GM12891 (cell line): ENCODE results near the gene FBXL17.

Source experiments
- PAX5 ChIP-seq: IDR thresholded peaks from 2 replicates; pipeline ENCODE4 v1.6.1; 2011; ENCODE audit warnings: low read length, moderate library complexity, mild to moderate bottlenecking; ENCODE audit not compliant: insufficient read depth, severe bottlenecking
- POLR2A ChIP-seq: IDR thresholded peaks from 2 replicates; pipeline ENCODE4 v1.6.1; 2011; ENCODE audit warnings: low read depth, low read length, control low read depth
- POLR2AphosphoS5 ChIP-seq: IDR thresholded peaks from 2 replicates; pipeline ENCODE4 v1.6.1; 2011; ENCODE audit warnings: low read depth, low read length, control low read depth
- SPI1 ChIP-seq: IDR thresholded peaks from 2 replicates; pipeline ENCODE4 v1.6.1; 2011; ENCODE audit warnings: low read depth, low read length, control low read depth

DNA sequence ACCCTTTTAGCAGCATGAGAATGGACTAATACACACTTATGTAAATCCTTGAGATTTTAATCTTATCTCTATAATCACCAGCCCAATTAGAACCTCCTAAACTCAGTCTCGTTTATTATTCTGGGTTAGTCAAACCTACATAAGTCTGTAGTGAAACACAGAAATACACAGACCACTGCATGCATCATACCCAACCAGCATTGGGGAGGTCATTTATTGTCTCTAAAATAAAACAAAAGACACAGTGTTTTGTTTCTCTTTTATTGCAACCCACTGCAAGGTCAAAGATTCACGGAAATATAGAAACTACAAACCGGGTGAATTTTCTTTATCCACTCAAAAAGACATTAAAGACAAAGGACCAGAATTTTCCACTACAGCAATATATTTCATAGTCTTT, 523.1 kb downstream of the FBXL17 start:
- TF ChIP-seq POLR2A (no peak), POLR2AphosphoS5 (no peak), SPI1 (no peak), PAX5 (no peak)
